Left colon (tissue), 2 donors: ENCODE measurements around the gene PRAF2. TPM values are rescaled to one million over a fixed set of nuclear protein-coding genes. Genes with fewer than 3 reads are reported as not detected.

Experiments
- ATAC-seq: fragments of 200-7000 bp; cut with Tn5 transposase; one replicate; pipeline ENCODE4 v1.9.1; 2020; ENCODE audit warnings: mild to moderate bottlenecking, moderate library complexity
- DNase-seq, 2 donors: peaks; one replicate each; pipeline ENCODE4 v3.0.0-alpha.2; 2020
- intact Hi-C, 2 donors: fragments of 100-400 bp; cut with DNase I in 1 of 2; cut with micrococcal nuclease in 1 of 2; formaldehyde crosslinking; loops; one replicate each; pipeline versions ENCODE4 v1.11.2 to v1.14.0; 2022; cut with DNase I, micrococcal nuclease
- total RNA-seq, 2 donors: library from RNA; stranded (reverse); fragmentation: NEBNext Ultra II Directional; extraction: Animal tissue kit (Norgen Biotek cat#: 25700); gene quantifications; one replicate each; pipeline ENCODE4 v1.2.1, GENCODE V29; 2021
- donor health status: DM: no; HTN: no; CAD: no.
- donor health status: DM: yes; HTN: yes; CAD: no.

The PRAF2 gene
- total RNA-seq, 2 donors from 2014 or later = 4.2 to 5.9 TPM

GRCh38 chrX:49079489-49080428 lies 6.0 kb upstream of the PRAF2 start, which contains the start of gene WDR45:
Gene WDR45, minus strand, starts transcription at chrX:49079887. Its CDS starts 1,792 bp downstream, at chrX:49078095.
- intact Hi-C loops = no loop called here
- DNase-seq (peak; percentile 75 to 77), ATAC-seq (peak; percentile 93)

- intact Hi-C loops = no loop called here
- DNase-seq = no peak
- no peak for ATAC-seq
These were observed 4.1 kb upstream of the PRAF2 start for GRCh38 chrX:49077941-49078340.

- ATAC-seq = no peak
- intact Hi-C loops = no loop called here
- no peak for DNase-seq
These were observed 1.5 kb upstream of the PRAF2 start for GRCh38 chrX:49075347-49075746.

- intact Hi-C loops = no loop called here
- DNase-seq (no peak), ATAC-seq (no peak)
These were observed 1.1 kb downstream of the PRAF2 start for GRCh38 chrX:49072712-49073095.

GRCh38 chrX:49071877-49072711 lies 1.7 kb downstream of the PRAF2 start:
- intact Hi-C loops = no loop called here
- peak; percentile 54 for ATAC-seq
- peak; percentile 55 to 82 for DNase-seq

GRCh38 chrX:49070988-49071387 lies 2.8 kb downstream of the PRAF2 start:
- ATAC-seq (no peak), DNase-seq (no peak)
- intact Hi-C loops = no loop called here

- intact Hi-C loops = no loop called here
- DNase-seq (no peak), ATAC-seq (no peak)
These were observed 4.8 kb downstream of the PRAF2 start for GRCh38 chrX:49069038-49069437.

GRCh38 chrX:49067285-49068120 lies 6.3 kb downstream of the PRAF2 start:
- ATAC-seq = no peak

GRCh38 chrX:49066690-49067089 lies 7.1 kb downstream of the PRAF2 start:
- intact Hi-C loops = no loop called here
- no peak for DNase-seq
- no peak for ATAC-seq

More at GRCh38 chrX:49067285-49068120, 6.3 kb downstream of the PRAF2 start:
- DNase-seq = no peak
- intact Hi-C loops = no loop called here

- no peak for ATAC-seq
- DNase-seq = no peak
- intact Hi-C loops = no loop called here
These were observed 7.5 kb downstream of the PRAF2 start for GRCh38 chrX:49066278-49066677.

GRCh38 chrX:49064735-49065134 lies 9.1 kb downstream of the PRAF2 start:
- intact Hi-C loops = no loop called here
- no peak for ATAC-seq
- DNase-seq = no peak

GRCh38 chrX:49064303-49064702 lies 9.5 kb downstream of the PRAF2 start:
- intact Hi-C loops = no loop called here
- ATAC-seq = no peak
- no peak for DNase-seq

GRCh38 chrX:49063715-49064114 lies 10.1 kb downstream of the PRAF2 start:
- ATAC-seq = no peak
- no peak for DNase-seq
- intact Hi-C loops = no loop called here

GRCh38 chrX:49061916-49062315 lies 11.9 kb downstream of the PRAF2 start:
- ATAC-seq (no peak), DNase-seq (no peak)
- intact Hi-C loops = no loop called here

- no peak for DNase-seq
- no peak for ATAC-seq
- intact Hi-C loops = no loop called here
These were observed 12.3 kb downstream of the PRAF2 start for GRCh38 chrX:49061490-49061889.

GRCh38 chrX:49060914-49061313 lies 12.9 kb downstream of the PRAF2 start:
- DNase-seq = no peak
- intact Hi-C loops = no loop called here
- ATAC-seq = no peak

- ATAC-seq = peak; percentile 67
- intact Hi-C loops = no loop called here
- DNase-seq = no peak
These were observed 14.1 kb downstream of the PRAF2 start for GRCh38 chrX:49059681-49060085.

GRCh38 chrX:49059201-49059600 lies 14.6 kb downstream of the PRAF2 start:
- peak; percentile 50 for ATAC-seq
- no peak for DNase-seq

GRCh38 chrX:49058794-49059193 lies 15.0 kb downstream of the PRAF2 start, which contains the start of gene CCDC120:
Gene CCDC120, plus strand, starts transcription at chrX:49058999. Its CDS starts 3,043 bp downstream, at chrX:49062042.
- peak; percentile 93 for ATAC-seq
- peak; percentile 51 to 60 for DNase-seq

More at GRCh38 chrX:49059201-49059600, 14.6 kb downstream of the PRAF2 start:
- intact Hi-C loops = no loop called here

More at GRCh38 chrX:49058794-49059193, 15.0 kb downstream of the PRAF2 start, which contains the start of gene CCDC120:
- intact Hi-C loops = no loop called here
